CD4-positive, alpha-beta T cell treated with Interleukin-4 for 4 hours (primary cell): Measurements from ENCODE around the gene SH3RF3.

Source experiments
- DNase-seq: peaks from one replicate; pipeline ENCODE4 v3.0.0-alpha.2; 2020

Gene SH3RF3

GRCh38 chr2:109489296-109489695 lies 360.3 kb downstream of the SH3RF3 start:
- no peak for DNase-seq

- no peak for DNase-seq
These were observed 364.4 kb downstream of the SH3RF3 start for GRCh38 chr2:109493176-109493935.

GRCh38 chr2:109494351-109494750 lies 365.3 kb downstream of the SH3RF3 start:
- DNase-seq = no peak

- no peak for DNase-seq
These were observed 368.5 kb downstream of the SH3RF3 start for GRCh38 chr2:109497463-109497862.

- no peak for DNase-seq
These were observed 369.2 kb downstream of the SH3RF3 start for GRCh38 chr2:109497911-109498870.

GRCh38 chr2:109498906-109499305 lies 369.9 kb downstream of the SH3RF3 start:
- DNase-seq = no peak

- DNase-seq = no peak
These were observed 370.6 kb downstream of the SH3RF3 start for GRCh38 chr2:109499566-109499965.

- DNase-seq = no peak
These were observed 371.9 kb downstream of the SH3RF3 start for GRCh38 chr2:109500910-109501309.

GRCh38 chr2:109501461-109501860 lies 372.5 kb downstream of the SH3RF3 start:
- DNase-seq = no peak

- no peak for DNase-seq
These were observed 374.2 kb downstream of the SH3RF3 start for GRCh38 chr2:109503191-109503590.

GRCh38 chr2:109507217-109507616 lies 378.2 kb downstream of the SH3RF3 start:
- DNase-seq = no peak

GRCh38 chr2:109507828-109508227 lies 378.8 kb downstream of the SH3RF3 start:
- DNase-seq = no peak

GRCh38 chr2:109508556-109508955 lies 379.6 kb downstream of the SH3RF3 start:
- DNase-seq = no peak

GRCh38 chr2:109510136-109511028 lies 381.4 kb downstream of the SH3RF3 start:
- DNase-seq = peak; percentile 60

GRCh38 chr2:109511168-109511567 lies 382.2 kb downstream of the SH3RF3 start:
- no peak for DNase-seq

- DNase-seq = no peak
These were observed 383.1 kb downstream of the SH3RF3 start for GRCh38 chr2:109512076-109512475.

- DNase-seq = no peak
These were observed 384.2 kb downstream of the SH3RF3 start for GRCh38 chr2:109513230-109513629.

- no peak for DNase-seq
These were observed 385.0 kb downstream of the SH3RF3 start for GRCh38 chr2:109513749-109514588.

GRCh38 chr2:109514857-109515256 lies 385.9 kb downstream of the SH3RF3 start:
- DNase-seq = no peak

GRCh38 chr2:109516445-109517117 lies 387.6 kb downstream of the SH3RF3 start:
- no peak for DNase-seq
